H1 (cell line): ENCODE data around the gene FBXO21. TPM values are rescaled to one million over a fixed set of nuclear protein-coding genes. Genes with fewer than 3 reads are reported as not detected.

Experiments
- CHD1 ChIP-seq: IDR thresholded peaks from 2 replicates; pipeline ENCODE4 v1.6.1; 2012; ENCODE audit warnings: low read depth, low read length, improper control_type of control experiment
- GTF2F1 ChIP-seq: IDR thresholded peaks from 2 replicates; pipeline ENCODE4 v1.6.1; 2012; ENCODE audit warnings: low read depth, low read length, improper control_type of control experiment, borderline replicate concordance
- HDAC2 ChIP-seq, 2 experiments: fragments of 300-600 bp in 1 of 2; sonication (generic) in 1 of 2; IDR thresholded peaks; 2 replicates each; pipeline ENCODE4 v1.6.1; 2011 to 2012; ENCODE audit warnings: low read depth in 2 of 2, low read length in 2 of 2, mild to moderate bottlenecking in 2 of 2, moderate library complexity in 2 of 2, borderline replicate concordance in 1 of 2, inconsistent platforms in 1 of 2
- MAX ChIP-seq: IDR thresholded peaks from 2 replicates; pipeline ENCODE4 v1.6.1; 2012; ENCODE audit warnings: inconsistent platforms
- PHF8 ChIP-seq: fragments of 200-600 bp; sonication (generic); conservative IDR thresholded peaks from 2 replicates; pipeline ENCODE4 v1.7.1; 2012; ENCODE audit warnings: low read depth, mild to moderate bottlenecking, inconsistent platforms, low read length, moderate library complexity
- polyA plus RNA-seq, 7 experiments: library from polyadenylated mRNA; depleted of rRNA in 3 of 7; stranded (reverse) in 5 of 7; unstranded in 2 of 7; fragments of >200 nt in 5 of 7; fragments of 200-250 nt in 2 of 7; gene quantifications; 1 replicate in 5 of 7; 2 replicates in 1 of 7; 4 replicates in 1 of 7; pipeline versions ENCODE4 v1.2.1 to v1.2.3, GENCODE V29; 2011 to 2013; ENCODE audit warnings: missing spikeins in 2 of 7, mixed read lengths in 2 of 7
- total RNA-seq: library from RNA; stranded (reverse); fragmentation: NEBNext Ultra II Directional; extraction: Animal tissue kit (Norgen Biotek cat#: 25700); gene quantifications from 2 replicates; pipeline ENCODE4 v1.2.1, GENCODE V29; 2021

Gene FBXO21
- total and polyA plus RNA-seq, 2 of the 8 experiments (the other 6 are each of a cell fraction or from before 2014, with no cell fraction given) = 57.0 to 80.6 TPM

- TF ChIP-seq MAX (no peak), CHD1 (no peak), GTF2F1 (no peak), PHF8 (no peak), HDAC2 (IDR thresholded peaks at IDR 0.05; ENCODE audit: borderline replicate concordance in 1 of 2, low read depth in 2 of 2, low read length in 2 of 2) (no peak)
Measured at GRCh38 chr12:117202556-117202955, 12.3 kb upstream of the FBXO21 start (continued).
